Measurements from ENCODE around the gene COPE.
"Not testable (repeated sequence)": the region's sequence is repeated elsewhere in the genome, so short reads cannot be mapped to it uniquely, and the experiment has no call there.

COPE gene

DNA sequence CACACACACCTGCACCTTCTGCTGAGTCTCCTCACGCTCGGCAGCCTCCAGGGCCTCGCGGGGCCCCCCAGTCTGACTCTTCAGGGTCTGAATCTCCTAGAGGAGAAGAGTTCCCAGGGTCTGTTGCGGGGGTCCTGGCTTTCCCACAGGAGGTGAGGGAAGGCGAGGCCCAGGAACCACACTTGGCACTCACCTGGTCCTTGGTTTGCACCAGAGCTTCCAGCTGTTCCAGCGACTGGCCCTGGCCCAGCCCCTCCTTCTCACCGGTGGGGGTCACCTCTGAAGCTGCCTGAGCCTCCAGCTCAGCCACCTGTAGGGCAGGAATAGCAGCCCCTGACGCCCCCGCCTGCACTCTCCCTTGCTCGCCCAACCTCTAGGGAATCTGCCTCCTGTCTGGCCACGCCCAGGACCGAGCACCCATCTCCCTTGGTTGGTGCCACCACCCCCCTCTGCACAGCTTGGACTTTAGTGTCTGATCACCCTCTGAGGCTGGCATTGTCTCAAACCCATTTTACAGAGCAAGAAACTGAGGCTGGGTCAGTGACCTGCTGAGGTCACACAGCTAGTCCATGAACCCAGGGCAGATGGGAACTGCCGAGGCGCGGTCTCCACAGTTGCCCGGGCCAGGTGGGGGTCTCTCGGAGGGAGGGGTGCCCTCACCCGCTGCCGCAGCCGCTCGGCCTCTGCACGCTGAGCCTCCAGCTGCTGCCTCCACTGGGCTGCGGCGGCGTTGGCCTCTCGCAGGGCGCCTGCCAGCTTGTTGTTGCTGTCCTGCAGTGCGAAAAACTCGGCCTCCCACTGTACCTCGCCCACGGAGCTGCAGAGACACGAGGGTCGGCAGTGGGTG, 12.4 kb upstream of the COPE start:
- no peak for DNase-seq

DNA sequence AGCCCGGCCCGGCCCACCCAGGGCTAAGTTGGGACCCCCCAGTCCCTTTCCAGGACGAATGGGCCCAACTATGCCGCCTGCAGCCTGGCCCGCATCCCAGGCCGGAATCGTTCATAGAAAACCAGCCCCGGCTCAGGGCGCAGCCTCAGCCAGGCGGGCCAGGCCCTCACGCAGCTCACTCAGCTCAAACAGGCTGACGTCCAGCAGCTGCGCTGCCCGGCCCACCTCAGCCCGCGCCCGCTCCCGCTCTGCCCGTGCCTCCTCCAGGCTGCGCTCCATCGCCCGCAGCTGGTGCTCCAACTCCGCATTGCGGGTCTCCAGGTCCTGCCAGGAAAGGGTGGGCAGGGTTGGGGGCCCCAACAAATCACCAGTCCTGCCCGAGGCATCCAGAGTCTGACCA, 10.1 kb upstream of the COPE start:
- DNase-seq (no peak), ATAC-seq (replicated peaks) (no peak)
- peaks cover 4 to 5% of the 10 kb centered on the region in 2 donors for H3K4me1 Mint-ChIP-seq (ENCODE audit: low read depth in 2 of 2)
- H3K9me3 Mint-ChIP-seq, result no peaks in the 10 kb centered on the region
- H3K27ac Mint-ChIP-seq, result peak overlapping the region in 1 of 2 donors; percentile 53
- peaks cover 8 to 10% of the 10 kb centered on the region in 2 donors for H3K27me3 Mint-ChIP-seq
- H3K36me3 Mint-ChIP-seq (ENCODE audit: insufficient read depth), result peaks cover 39% of the 10 kb centered on the region
- H3K4me3 Mint-ChIP-seq, result no peak overlapping the region

More for the DNA sequence above, 12.4 kb upstream of the COPE start:
- H3K4me1 Mint-ChIP-seq (ENCODE audit: low read depth in 2 of 2), result peaks cover 4 to 5% of the 10 kb centered on the region in 2 donors
- no peak overlapping the region for H3K4me3 Mint-ChIP-seq
- peaks cover 18% of the 10 kb centered on the region for H3K36me3 Mint-ChIP-seq (ENCODE audit: insufficient read depth)
- ATAC-seq (replicated peaks), result no peak
- peaks cover 9 to 14% of the 10 kb centered on the region in 2 donors for H3K27me3 Mint-ChIP-seq
- no peak overlapping the region for H3K27ac Mint-ChIP-seq
- H3K9me3 Mint-ChIP-seq, result no peaks in the 10 kb centered on the region

DNA sequence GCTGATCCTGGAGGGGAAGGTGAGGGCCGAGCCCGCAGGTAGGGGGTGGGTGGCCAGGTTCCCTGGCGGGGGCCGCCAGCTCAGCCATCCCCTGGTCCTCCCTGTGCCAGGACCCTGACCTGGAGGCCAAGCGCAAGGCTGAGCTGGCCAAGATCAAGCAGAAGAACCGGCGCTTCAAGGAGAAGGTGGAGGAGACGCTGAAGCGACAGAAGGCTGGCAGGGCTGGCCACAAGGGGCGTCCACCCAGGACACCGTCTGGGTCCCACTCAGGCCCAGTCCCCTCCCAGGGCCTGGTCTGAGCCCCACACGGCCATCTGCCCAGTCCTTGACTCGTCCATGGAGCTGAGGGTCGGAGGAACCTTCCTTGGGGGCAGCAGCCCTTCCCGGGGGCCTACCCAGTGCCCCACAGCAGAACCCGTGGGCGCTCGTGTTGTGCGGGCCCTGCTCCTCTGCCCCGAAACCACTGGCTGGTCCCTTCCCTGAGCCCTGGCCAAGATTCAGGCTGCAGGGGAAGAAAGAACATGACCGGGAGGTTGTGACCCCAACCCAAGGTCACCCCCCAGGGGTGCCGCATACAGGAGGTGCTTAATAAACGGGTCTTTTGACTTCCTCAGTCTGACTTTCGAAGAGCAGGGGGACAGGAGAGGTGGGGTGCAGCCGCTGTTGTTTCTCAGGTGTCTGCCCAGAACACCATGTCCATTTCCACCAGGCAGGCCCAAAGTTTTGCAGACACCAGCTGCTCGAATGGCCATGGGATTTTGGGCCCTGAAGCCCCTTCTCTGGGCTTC, 9.0 kb upstream of the COPE start:
- DNase-seq, result no peak
- Mint-ChIP-seq H3K36me3 (ENCODE audit: insufficient read depth) (peaks cover 47% of the 10 kb centered on the region), H3K4me1 (ENCODE audit: low read depth in 2 of 2) (peaks cover 4 to 5% of the 10 kb centered on the region in 2 donors), H3K27me3 (no peaks in the 10 kb centered on the region), H3K4me3 (no peak overlapping the region), H3K9me3 (no peaks in the 10 kb centered on the region), H3K27ac (peak overlapping the region in 1 of 2 donors; percentile 63)
- ATAC-seq (replicated peaks), result no peak

DNA sequence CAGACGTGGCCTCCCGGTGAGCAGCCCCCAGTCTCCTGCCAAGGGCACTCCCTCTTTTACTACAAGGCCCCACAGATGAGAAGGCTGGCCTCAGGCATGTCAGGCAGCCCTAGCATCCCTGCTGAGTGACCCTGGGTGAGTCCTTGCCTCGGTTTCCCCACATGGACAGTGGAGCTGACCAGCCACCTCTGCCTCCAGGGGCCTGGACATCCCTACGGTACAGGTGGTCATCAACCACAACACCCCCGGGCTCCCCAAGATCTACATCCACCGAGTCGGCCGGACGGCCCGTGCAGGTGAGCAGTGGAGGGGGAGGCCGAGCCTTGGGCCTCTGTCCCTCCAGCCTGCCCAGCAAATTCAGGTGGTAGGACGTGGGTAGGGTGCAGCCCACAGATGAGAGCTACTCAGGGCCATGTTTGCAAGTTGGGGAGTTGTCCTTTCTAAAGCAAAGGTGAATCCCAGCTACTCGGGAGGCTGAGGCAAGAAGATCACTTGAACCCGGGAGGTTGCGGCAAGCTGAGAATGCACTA, 5.6 kb upstream of the COPE start:
- Mint-ChIP-seq H3K36me3 (ENCODE audit: insufficient read depth) (peaks cover 70% of the 10 kb centered on the region), H3K27ac (no peak overlapping the region), H3K27me3 (no peaks in the 10 kb centered on the region)

GRCh38 chr19:18922228-18922985, 3.2 kb upstream of the COPE start:
- no peak for DNase-seq
- Mint-ChIP-seq H3K27me3 (no peaks in the 10 kb centered on the region), H3K9me3 (no peaks in the 10 kb centered on the region), H3K4me1 (ENCODE audit: low read depth in 2 of 2) (peaks cover 19 to 22% of the 10 kb centered on the region in 2 donors), H3K36me3 (ENCODE audit: insufficient read depth) (peaks cover 70% of the 10 kb centered on the region), H3K4me3 (peak overlapping the region in 1 of 2 donors; percentile 6), H3K27ac (no peak overlapping the region)
- no peak for ATAC-seq (replicated peaks)

More for the DNA sequence above, 5.6 kb upstream of the COPE start:
- Mint-ChIP-seq H3K4me3 (no peak overlapping the region), H3K4me1 (ENCODE audit: low read depth in 2 of 2) (peaks cover 9 to 11% of the 10 kb centered on the region in 2 donors), H3K9me3 (no peaks in the 10 kb centered on the region)
- DNase-seq (no peak), ATAC-seq (replicated peaks) (no peak)

GRCh38 chr19:18921593-18921992, 2.4 kb upstream of the COPE start:
- Mint-ChIP-seq H3K9me3 (no peaks in the 10 kb centered on the region), H3K36me3 (ENCODE audit: insufficient read depth) (peaks cover 70% of the 10 kb centered on the region)

GRCh38 chr19:18920400-18920799, 1.2 kb upstream of the COPE start:
- no peaks in the 10 kb centered on the region for H3K27me3 Mint-ChIP-seq
- DNase-seq (no peak), ATAC-seq (replicated peaks) (no peak)
- peak overlapping the region; percentile 93 to 94 for H3K27ac Mint-ChIP-seq
- H3K4me1 Mint-ChIP-seq (ENCODE audit: low read depth in 2 of 2), result peaks cover 26 to 27% of the 10 kb centered on the region in 2 donors
- H3K36me3 Mint-ChIP-seq (ENCODE audit: insufficient read depth), result peaks cover 72% of the 10 kb centered on the region
- H3K9me3 Mint-ChIP-seq, result no peaks in the 10 kb centered on the region
- peak overlapping the region; percentile 89 for H3K4me3 Mint-ChIP-seq

More at GRCh38 chr19:18921593-18921992, 2.4 kb upstream of the COPE start:
- no peaks in the 10 kb centered on the region for H3K27me3 Mint-ChIP-seq
- H3K4me1 Mint-ChIP-seq (ENCODE audit: low read depth in 2 of 2), result peaks cover 26 to 27% of the 10 kb centered on the region in 2 donors
- peak overlapping the region; percentile 34 to 89 for H3K4me3 Mint-ChIP-seq
- no peak for ATAC-seq (replicated peaks)
- H3K27ac Mint-ChIP-seq, result peak overlapping the region; percentile 65 to 93
- no peak for DNase-seq

GRCh38 chr19:18919900-18920214, 670 bp upstream of the COPE start:
- ATAC-seq (replicated peaks), result no peak

DNA sequence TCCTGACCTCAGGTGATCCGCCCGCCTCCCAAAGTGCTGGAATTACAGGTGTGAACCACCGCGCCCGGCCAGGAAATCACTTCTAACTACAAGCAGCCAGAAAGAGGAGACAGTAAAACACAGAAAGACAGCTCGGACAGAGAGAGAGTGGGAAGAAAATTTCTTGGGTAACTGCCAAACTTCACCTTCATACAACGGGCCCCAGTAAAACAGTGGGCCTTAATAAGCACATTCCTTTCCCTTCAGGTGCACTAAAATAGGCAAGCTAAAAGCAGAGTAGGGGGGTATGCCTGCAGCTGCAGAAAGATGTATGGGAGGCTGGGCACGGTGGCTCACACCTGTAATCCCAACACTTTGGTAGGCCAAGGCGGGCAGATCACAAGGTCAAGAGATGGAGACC, 1.6 kb downstream of the COPE start:
- Mint-ChIP-seq H3K4me1 (ENCODE audit: low read depth in 2 of 2) (peaks cover 38 to 45% of the 10 kb centered on the region in 2 donors), H3K36me3 (ENCODE audit: insufficient read depth) (peaks cover 67% of the 10 kb centered on the region), H3K27ac (peak overlapping the region; percentile 69 to 80), H3K4me3 (peak overlapping the region; percentile 89)
- H3K9me3 Mint-ChIP-seq; DNase-seq; H3K27me3 Mint-ChIP-seq; ATAC-seq (replicated peaks): not testable (repeated sequence)

More at GRCh38 chr19:18919900-18920214, 670 bp upstream of the COPE start:
- H3K4me3 Mint-ChIP-seq, result peak overlapping the region; percentile 89
- no peaks in the 10 kb centered on the region for H3K27me3 Mint-ChIP-seq
- H3K9me3 Mint-ChIP-seq, result no peaks in the 10 kb centered on the region
- H3K36me3 Mint-ChIP-seq (ENCODE audit: insufficient read depth), result peaks cover 72% of the 10 kb centered on the region
- DNase-seq, result no peak
- H3K4me1 Mint-ChIP-seq (ENCODE audit: low read depth in 2 of 2), result peaks cover 29 to 30% of the 10 kb centered on the region in 2 donors
- H3K27ac Mint-ChIP-seq, result peak overlapping the region; percentile 93 to 94

DNA sequence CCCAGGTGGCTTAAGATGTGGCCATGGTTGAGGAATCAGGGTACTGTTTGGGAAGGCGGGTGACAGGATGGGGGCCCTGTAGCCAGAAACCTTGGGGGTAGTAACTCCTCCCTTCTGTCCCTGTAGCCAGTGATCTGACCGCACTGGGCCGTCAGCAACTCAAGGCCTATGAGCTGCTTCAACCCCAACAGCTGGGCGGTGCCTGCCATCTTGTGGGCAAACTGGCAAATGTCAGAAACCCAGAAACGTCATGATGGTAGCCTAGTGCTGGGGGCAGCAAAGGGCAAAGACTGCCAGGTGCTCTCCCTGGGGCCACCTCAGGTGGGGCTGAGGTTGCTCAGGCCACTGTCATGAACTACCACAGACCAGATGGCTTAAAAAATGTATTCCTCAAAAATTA, 3.5 kb downstream of the COPE start:
- peaks cover 64% of the 10 kb centered on the region for H3K36me3 Mint-ChIP-seq (ENCODE audit: insufficient read depth)
- DNase-seq (no peak), ATAC-seq (replicated peaks) (no peak)
- H3K27ac Mint-ChIP-seq, result peak overlapping the region in 1 of 2 donors; percentile 70
- H3K27me3 Mint-ChIP-seq, result no peaks in the 10 kb centered on the region
- peak overlapping the region in 1 of 2 donors; percentile 40 for H3K4me3 Mint-ChIP-seq
- no peaks in the 10 kb centered on the region for H3K9me3 Mint-ChIP-seq
- peaks cover 32 to 40% of the 10 kb centered on the region in 2 donors for H3K4me1 Mint-ChIP-seq (ENCODE audit: low read depth in 2 of 2)

- no peak for ATAC-seq (replicated peaks)
- no peak for DNase-seq
- Mint-ChIP-seq H3K27ac (peak overlapping the region in 1 of 2 donors; percentile 77), H3K27me3 (no peaks in the 10 kb centered on the region), H3K36me3 (ENCODE audit: insufficient read depth) (peaks cover 78% of the 10 kb centered on the region), H3K4me1 (ENCODE audit: low read depth in 2 of 2) (peaks cover 22 to 32% of the 10 kb centered on the region in 2 donors), H3K9me3 (no peaks in the 10 kb centered on the region), H3K4me3 (no peak overlapping the region)
Observed at GRCh38 chr19:18913466-18913865, 5.7 kb downstream of the COPE start.

GRCh38 chr19:18912933-18913332, 6.3 kb downstream of the COPE start:
- H3K4me1 Mint-ChIP-seq (ENCODE audit: low read depth in 2 of 2), result peaks cover 18 to 28% of the 10 kb centered on the region in 2 donors
- H3K9me3 Mint-ChIP-seq, result no peaks in the 10 kb centered on the region
- DNase-seq (no peak), ATAC-seq (replicated peaks) (no peak)
- no peak overlapping the region for H3K4me3 Mint-ChIP-seq
- peaks cover 80% of the 10 kb centered on the region for H3K36me3 Mint-ChIP-seq (ENCODE audit: insufficient read depth)
- H3K27me3 Mint-ChIP-seq, result no peaks in the 10 kb centered on the region
- H3K27ac Mint-ChIP-seq, result peak overlapping the region in 1 of 2 donors; percentile 77
